HG02798 (cell line): ENCODE measurements around the gene A3GALT2.

Experiments used
- ATAC-seq: cut with Tn5 transposase; IDR thresholded peaks from one replicate; pipeline ENCODE4 v1.9.1; 2021; ENCODE audit warnings: mild to moderate bottlenecking; ENCODE audit not compliant: unreplicated experiment, poor library complexity

A3GALT2 gene

DNA sequence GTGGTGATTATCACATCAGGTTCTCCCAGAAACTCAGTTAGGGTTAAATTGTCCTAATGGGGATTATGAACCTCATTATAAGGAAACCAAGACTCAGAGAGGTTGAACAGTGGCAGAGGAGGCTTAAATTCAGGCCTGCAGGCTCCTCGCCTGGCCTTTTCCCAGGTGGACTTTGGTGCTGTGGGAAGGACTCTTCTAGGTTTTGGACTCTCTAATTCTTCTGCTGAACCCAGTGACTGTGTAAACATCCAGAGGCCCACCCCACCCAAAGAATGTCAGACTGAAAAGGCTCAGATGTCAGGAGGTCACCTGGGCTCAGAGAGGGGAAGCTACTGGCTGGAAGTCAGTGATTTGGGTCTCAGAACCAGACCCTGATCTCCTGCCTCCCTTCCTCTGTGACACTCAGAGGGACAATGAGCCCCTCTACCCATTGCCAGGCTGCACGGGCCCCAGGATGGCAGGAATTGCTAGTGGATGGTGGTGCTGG lies 62.1 kb downstream of the A3GALT2 start:
- ATAC-seq: no peak

DNA sequence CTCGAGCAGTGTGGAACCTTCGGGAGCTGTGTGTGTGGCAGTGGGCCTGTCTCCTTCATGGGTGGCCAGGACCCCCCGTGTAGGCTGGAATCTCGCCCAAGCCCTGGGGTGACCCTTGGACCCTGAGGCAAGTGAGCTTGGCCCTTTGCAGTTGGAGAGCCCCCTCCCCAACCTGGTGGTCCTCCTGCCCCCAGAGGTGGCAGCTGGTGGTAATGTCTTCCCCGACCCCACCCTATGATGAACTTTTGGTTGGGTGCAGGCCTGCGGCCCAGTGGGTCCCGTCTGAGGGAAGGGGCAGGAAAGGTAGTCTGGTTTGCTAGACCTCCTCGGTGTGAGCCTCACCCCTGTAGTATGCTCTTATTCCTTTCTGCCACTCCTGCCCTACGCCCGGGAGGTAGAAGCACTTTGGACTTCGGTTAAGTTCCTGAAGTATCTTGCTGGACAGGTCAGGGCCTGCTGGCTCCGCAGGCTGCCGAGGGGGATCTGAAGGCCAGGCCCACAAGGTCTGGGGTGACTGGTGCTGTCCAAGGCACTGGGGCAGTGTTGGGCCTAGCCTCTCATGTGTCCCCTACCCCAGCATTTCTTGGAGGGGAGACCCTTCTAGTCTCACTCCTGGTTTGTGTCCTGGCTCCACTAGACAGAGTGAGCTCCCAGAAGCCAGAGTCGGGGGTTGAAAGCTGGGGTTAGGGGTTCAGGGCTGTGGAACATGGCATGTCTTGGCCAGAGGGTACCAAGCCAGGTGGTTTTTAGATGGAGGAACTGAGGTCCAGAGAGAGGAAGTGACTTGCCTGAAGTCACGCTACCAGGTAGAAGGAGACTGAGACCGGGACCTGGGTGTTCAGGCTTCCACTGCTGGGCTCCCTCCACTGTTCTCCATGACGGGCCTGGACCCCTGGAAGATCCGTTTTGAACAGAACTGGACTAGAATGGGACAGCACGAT lies 62.9 kb downstream of the A3GALT2 start:
- ATAC-seq: no peak

DNA sequence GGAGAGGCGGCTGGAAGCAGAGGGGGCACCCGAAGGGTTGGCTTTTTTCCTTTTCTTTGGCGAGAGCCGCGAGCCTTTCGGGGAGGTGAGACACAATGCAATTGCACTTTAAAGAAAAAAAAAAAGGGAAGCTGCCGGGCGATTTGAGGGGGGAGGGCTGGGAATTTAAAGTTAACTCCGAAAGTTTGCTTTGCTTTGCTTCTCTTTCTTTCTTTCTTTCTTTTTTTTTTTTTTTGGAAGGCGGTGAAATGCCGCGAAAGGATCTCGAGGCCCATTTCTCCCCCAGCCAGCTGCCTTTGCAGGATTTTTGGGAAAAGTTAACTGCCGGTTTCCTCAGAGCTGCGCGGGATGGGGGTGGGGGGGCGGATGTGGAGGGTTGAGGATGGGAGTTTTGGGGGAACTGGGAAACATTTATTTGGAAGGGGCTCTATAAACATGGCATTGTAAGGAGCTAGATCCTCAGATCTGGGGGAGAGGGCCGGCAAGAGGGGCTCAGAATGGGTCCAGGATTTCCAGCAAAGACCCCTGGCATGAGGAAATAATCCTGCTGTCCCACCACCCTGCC lies 63.6 kb downstream of the A3GALT2 start:
- no peak for ATAC-seq
